ENCODE results near the gene ITGBL1. TPM values are rescaled to one million over a fixed set of nuclear protein-coding genes. Genes with fewer than 3 reads are reported as not detected.
"Not testable (repeated sequence)": the region's sequence is repeated elsewhere in the genome, so short reads cannot be mapped to it uniquely, and the experiment has no call there.

The ITGBL1 gene
- total and polyA plus RNA-seq, 2 experiments from 2014 or later, result 332 to 462 TPM

DNA sequence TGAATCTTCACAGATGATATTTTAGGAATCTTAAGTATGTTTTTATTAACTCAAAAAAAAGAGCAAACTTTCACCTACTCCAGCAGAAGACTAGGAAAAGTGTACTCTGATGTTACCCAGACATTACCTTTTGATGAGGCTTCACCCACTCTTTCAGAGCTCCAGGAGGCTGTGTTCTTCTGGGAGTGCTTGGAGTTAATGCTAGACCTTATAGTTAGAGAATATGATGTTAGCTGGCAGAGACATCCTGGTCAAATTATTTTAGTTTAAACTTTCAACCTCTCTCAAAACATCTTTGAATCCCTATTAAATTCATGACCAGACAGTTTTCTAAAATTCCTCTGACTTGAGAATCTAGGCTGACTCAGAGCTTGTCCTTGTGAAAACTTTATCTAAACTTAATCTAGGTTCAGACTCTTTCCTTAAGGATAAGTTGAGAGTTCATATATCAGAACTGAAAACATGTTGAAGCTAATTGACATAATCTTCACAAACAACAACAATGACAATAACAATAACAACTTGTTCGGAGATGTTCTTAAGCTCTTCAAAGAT lies 82.8 kb downstream of the ITGBL1 start:
- DNase-seq, result peak; percentile 65
- Histone ChIP-seq H3K4me2 (ENCODE audit: unreplicated experiment) (peak overlapping the region; percentile 9), H3K4me3 (no peak overlapping the region), H3F3A (ENCODE audit: insufficient read depth) (peaks cover 44% of the 10 kb centered on the region), H3K36me3 (ENCODE audit: low read depth) (no peaks in the 10 kb centered on the region), H3K79me2 (ENCODE audit: insufficient read depth) (peaks cover 82% of the 10 kb centered on the region), H3K4me1 (ENCODE audit: insufficient read depth) (peaks cover 43% of the 10 kb centered on the region), H3K9me3 (ENCODE audit: low read depth) (no peaks in the 10 kb centered on the region), H3K9ac (no peak overlapping the region), H2AFZ (no peak overlapping the region), H4K20me1 (ENCODE audit: insufficient read depth) (0 out of 2 replicates have a peak, but pooled peaks cover 7% of the 10 kb centered on the region), H3K9me2 (ENCODE audit: insufficient read depth) (no peaks in the 10 kb centered on the region), H3K27me3 (replicated peaks; ENCODE audit: insufficient read depth) (no peaks in the 10 kb centered on the region), H3K27ac (peak overlapping the region; percentile 36)
- in situ Hi-C loops (cut with MboI), result no loop called here
- 90 to 96% methylated on average over 1 of the region's 1 CpG for WGBS, 2 experiments (ENCODE audit: low coverage in 1 of 2, low lambda C conversion rate in 2 of 2, missing lambda C conversion rate in 2 of 2)
- TF ChIP-seq EZH2 (IDR thresholded peaks at IDR 0.05; ENCODE audit: insufficient read depth, poor library complexity, severe bottlenecking), result no peak
- no peak for TF ChIP-seq EZH2phosphoT487 (IDR thresholded peaks at IDR 0.05; ENCODE audit: insufficient read depth, low read depth)

DNA sequence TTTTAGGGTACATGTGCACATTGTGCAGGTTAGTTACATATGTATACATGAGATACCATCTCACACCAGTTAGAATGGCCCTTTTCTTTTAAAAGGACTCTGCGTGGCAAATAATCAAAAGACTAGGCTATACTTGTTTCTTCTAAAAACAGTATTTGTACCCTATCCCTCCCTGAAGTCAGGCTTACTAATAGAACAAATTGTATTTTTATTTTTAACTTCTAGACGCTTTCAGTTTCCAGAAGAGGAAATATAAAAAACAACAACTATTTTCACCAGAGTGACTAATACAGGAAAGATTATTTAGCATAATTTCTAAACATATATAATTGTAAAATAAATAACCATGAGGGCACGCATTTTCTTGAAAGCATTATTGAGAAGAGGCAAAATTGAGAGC lies 83.6 kb downstream of the ITGBL1 start:
- H3F3A ChIP-seq (ENCODE audit: insufficient read depth), result peaks cover 43% of the 10 kb centered on the region
- 80 to 84% methylated on average over 3 of the region's 3 CpGs for WGBS, 2 experiments (ENCODE audit: low coverage in 1 of 2, low lambda C conversion rate in 2 of 2, missing lambda C conversion rate in 2 of 2)
- no peaks in the 10 kb centered on the region for H3K9me2 ChIP-seq (ENCODE audit: insufficient read depth)
- H3K27ac ChIP-seq, result peak overlapping the region; percentile 36; the same call in 1 of the 2 replicates
- H3K9ac ChIP-seq, result no peak overlapping the region
- no peaks in the 10 kb centered on the region for H3K9me3 ChIP-seq (ENCODE audit: low read depth)
- H3K27me3 ChIP-seq (replicated peaks; ENCODE audit: insufficient read depth), result no peaks in the 10 kb centered on the region
- DNase-seq, result no peak
- no peak overlapping the region for H2AFZ ChIP-seq
- in situ Hi-C loops (cut with MboI), result no loop called here
- peaks cover 81% of the 10 kb centered on the region for H3K79me2 ChIP-seq (ENCODE audit: insufficient read depth)
- 0 out of 2 replicates have a peak, but pooled peaks cover 7% of the 10 kb centered on the region for H4K20me1 ChIP-seq (ENCODE audit: insufficient read depth)
- peak overlapping the region; percentile 9 for H3K4me2 ChIP-seq (ENCODE audit: unreplicated experiment)
- H3K4me3 ChIP-seq, result no peak overlapping the region
- H3K36me3 ChIP-seq (ENCODE audit: low read depth), result no peaks in the 10 kb centered on the region
- no peak for TF ChIP-seq EZH2 (IDR thresholded peaks at IDR 0.05; ENCODE audit: insufficient read depth, poor library complexity, severe bottlenecking)
- no peak for TF ChIP-seq EZH2phosphoT487 (IDR thresholded peaks at IDR 0.05; ENCODE audit: insufficient read depth, low read depth)
- H3K4me1 ChIP-seq (ENCODE audit: insufficient read depth), result peaks cover 35% of the 10 kb centered on the region

DNA sequence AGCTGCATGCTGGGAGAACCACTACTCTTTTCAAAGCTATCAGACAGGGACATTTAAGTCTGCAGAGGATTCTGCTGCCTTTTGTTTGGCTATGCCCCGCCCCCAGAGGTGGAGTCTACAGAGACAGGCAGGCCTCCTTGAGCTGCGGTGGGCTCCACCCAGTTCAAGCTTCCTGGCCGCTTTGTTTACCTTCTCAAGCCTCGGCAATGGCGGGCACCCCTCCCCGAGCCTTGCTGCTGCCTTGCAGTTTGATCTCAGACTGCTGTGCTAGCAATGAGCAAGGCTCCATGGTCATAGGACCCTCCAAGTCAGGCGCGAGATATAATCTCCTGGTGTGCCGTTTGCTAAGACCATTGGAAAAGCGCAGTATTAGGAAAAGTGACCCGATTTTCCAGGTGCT lies 92.1 kb downstream of the ITGBL1 start:
- H3K4me2 ChIP-seq (ENCODE audit: unreplicated experiment); H2AFZ ChIP-seq; H3F3A ChIP-seq (ENCODE audit: insufficient read depth); in situ Hi-C loops (cut with MboI); H3K27me3 ChIP-seq (replicated peaks; ENCODE audit: insufficient read depth); H3K9ac ChIP-seq; H4K20me1 ChIP-seq (ENCODE audit: insufficient read depth); H3K36me3 ChIP-seq (ENCODE audit: low read depth); DNase-seq; H3K4me1 ChIP-seq (ENCODE audit: insufficient read depth); H3K27ac ChIP-seq; H3K9me3 ChIP-seq (ENCODE audit: low read depth); H3K9me2 ChIP-seq (ENCODE audit: insufficient read depth); H3K4me3 ChIP-seq: not testable (repeated sequence)
- peaks cover 89% of the 10 kb centered on the region for H3K79me2 ChIP-seq (ENCODE audit: insufficient read depth)
- WGBS, 2 experiments (ENCODE audit: low coverage in 1 of 2, low lambda C conversion rate in 2 of 2, missing lambda C conversion rate in 2 of 2), result 91 to 93% methylated on average over 11 of the region's 11 CpGs

DNA sequence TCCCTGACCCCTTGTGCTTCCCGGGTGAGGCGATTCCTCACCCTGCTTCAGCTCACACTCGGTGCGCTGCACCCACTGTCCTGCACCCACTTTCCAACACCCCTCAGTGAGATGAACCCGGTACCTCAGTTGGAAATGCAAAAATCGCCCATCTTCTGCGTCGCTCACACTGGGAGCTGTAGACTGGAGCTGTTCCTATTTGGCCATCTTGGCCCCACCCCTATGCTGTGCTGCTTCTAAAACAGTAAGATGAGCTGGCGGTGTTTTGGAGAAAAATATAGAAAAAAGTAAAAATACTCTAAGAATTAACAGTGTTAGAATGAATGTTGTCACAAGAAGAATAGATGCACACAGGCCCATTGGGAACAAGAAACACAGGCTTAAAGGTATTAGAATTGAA lies 92.5 kb downstream of the ITGBL1 start:
- Histone ChIP-seq H3K4me1 (ENCODE audit: insufficient read depth) (0 out of 2 replicates have a peak, but pooled peaks cover 7% of the 10 kb centered on the region), H3K79me2 (ENCODE audit: insufficient read depth) (peaks cover 93% of the 10 kb centered on the region), H3K9me3 (ENCODE audit: low read depth) (no peaks in the 10 kb centered on the region), H3K36me3 (ENCODE audit: low read depth) (no peaks in the 10 kb centered on the region), H3K9me2 (ENCODE audit: insufficient read depth) (no peaks in the 10 kb centered on the region), H3K4me2 (ENCODE audit: unreplicated experiment) (no peak overlapping the region), H3K27ac (no peak overlapping the region), H3K27me3 (replicated peaks; ENCODE audit: insufficient read depth) (no peaks in the 10 kb centered on the region), H3K9ac (no peak overlapping the region), H3F3A (ENCODE audit: insufficient read depth) (peaks cover 7% of the 10 kb centered on the region; the same call in 1 of the 2 replicates), H4K20me1 (ENCODE audit: insufficient read depth) (no peaks in the 10 kb centered on the region), H2AFZ (no peak overlapping the region), H3K4me3 (no peak overlapping the region)
- WGBS, 2 experiments (ENCODE audit: low coverage in 1 of 2, low lambda C conversion rate in 2 of 2, missing lambda C conversion rate in 2 of 2), result 95 to 97% methylated on average over 9 of the region's 9 CpGs
- DNase-seq, result no peak
- in situ Hi-C loops (cut with MboI), result no loop called here
- TF ChIP-seq EZH2 (IDR thresholded peaks at IDR 0.05; ENCODE audit: insufficient read depth, poor library complexity, severe bottlenecking) (no peak), EZH2phosphoT487 (IDR thresholded peaks at IDR 0.05; ENCODE audit: insufficient read depth, low read depth) (no peak)

DNA sequence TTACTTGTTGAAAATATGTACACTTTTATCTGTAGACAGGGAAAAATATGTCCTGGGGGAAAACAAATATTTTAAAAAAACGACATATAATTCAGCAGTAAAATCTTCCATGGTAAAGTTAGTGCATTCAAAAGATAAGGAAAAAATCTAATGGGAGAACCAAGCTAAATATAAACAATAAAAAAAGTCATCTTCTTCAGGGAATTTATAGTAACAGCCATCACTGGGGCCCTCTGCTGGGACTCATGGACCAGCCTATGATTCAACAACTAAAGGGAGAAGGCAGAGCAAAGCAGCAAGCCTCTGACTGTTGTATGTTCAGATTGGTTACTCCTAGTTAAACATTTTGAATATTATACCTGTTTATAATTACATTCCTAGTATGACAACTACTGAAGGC lies 93.0 kb downstream of the ITGBL1 start:
- Histone ChIP-seq H3K4me2 (ENCODE audit: unreplicated experiment) (no peak overlapping the region), H2AFZ (no peak overlapping the region), H3K9ac (no peak overlapping the region), H3K27me3 (replicated peaks; ENCODE audit: insufficient read depth) (no peaks in the 10 kb centered on the region), H3F3A (ENCODE audit: insufficient read depth) (peaks cover 8% of the 10 kb centered on the region; the same call in 1 of the 2 replicates), H3K4me1 (ENCODE audit: insufficient read depth) (0 out of 2 replicates have a peak, but pooled peaks cover 7% of the 10 kb centered on the region), H3K27ac (no peak overlapping the region), H3K79me2 (ENCODE audit: insufficient read depth) (peaks cover 95% of the 10 kb centered on the region), H4K20me1 (ENCODE audit: insufficient read depth) (no peaks in the 10 kb centered on the region), H3K9me2 (ENCODE audit: insufficient read depth) (no peaks in the 10 kb centered on the region), H3K36me3 (ENCODE audit: low read depth) (no peaks in the 10 kb centered on the region), H3K9me3 (ENCODE audit: low read depth) (no peaks in the 10 kb centered on the region), H3K4me3 (no peak overlapping the region)
- DNase-seq, result peak; percentile 46
- WGBS, 2 experiments (ENCODE audit: low coverage in 1 of 2, low lambda C conversion rate in 2 of 2, missing lambda C conversion rate in 2 of 2), result 91 to 93% methylated on average over 1 of the region's 1 CpG
- TF ChIP-seq EZH2 (IDR thresholded peaks at IDR 0.05; ENCODE audit: insufficient read depth, poor library complexity, severe bottlenecking) (no peak), EZH2phosphoT487 (IDR thresholded peaks at IDR 0.05; ENCODE audit: insufficient read depth, low read depth) (no peak)
- in situ Hi-C loops (cut with MboI), result no loop called here
